Measurements from ENCODE around the gene REN.

Gene REN

GRCh38 chr1:204166219-204166618 lies at the start of gene REN:
REN (minus strand) TSS chr1:204166337; CDS start chr1:204166293, 44 bp downstream.
- no peak for DNase-seq

DNA sequence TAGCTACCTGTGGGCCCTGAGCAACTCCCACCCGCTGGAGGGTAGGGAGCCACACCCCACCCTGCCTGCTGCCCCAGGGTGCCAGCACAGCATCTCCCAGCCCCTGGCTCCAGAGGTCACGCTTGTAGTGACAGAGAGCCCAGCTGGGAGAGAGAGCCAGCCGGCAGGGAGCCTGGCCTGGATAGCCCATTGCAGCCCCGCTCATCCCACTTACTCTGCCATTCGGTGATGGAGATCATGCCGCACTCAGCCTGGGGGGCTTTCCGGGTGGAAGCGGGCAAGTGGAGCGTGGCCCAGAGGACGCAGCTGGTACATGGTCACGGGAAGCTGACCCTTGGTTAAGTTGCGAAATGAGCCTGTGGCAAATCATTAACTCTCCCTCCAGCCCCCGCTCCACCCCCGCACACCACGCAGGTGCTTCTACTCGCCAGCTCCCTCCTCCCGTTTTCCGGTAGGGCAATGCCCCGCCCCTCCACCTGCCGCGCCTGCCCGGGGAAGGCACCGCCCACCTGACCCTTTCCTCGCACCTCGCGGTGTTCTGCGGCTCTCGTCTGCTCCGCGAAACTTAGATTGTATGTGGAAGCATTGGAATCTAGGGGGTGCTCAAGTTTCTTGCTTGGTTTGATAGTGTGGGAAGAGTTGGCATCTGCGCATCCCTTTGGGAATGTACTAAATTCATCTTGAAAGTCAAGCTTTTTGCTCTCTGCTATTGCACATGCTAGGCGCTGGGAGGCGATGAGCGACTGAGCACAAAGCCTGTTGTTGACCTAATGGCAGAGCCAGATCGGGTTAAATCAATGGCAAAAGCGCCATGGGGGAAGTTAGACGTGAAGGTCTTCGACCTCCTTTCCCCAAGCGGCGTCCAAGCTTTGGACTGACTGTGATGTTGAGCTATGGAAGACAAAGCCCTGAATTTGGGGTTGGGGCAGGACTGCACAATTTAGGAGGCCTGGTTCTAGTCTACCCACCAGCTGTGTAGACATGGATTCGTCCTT lies 47.8 kb upstream of the REN start, which contains the start of gene GOLT1A:
GOLT1A (minus strand) TSS at position 321 of the 995 bp plus-strand sequence; CDS start at position 239, 82 bp downstream.
- DNase-seq, result peak; percentile 68

GRCh38 chr1:204212715-204213114 lies 46.6 kb upstream of the REN start:
- no peak for DNase-seq

DNA sequence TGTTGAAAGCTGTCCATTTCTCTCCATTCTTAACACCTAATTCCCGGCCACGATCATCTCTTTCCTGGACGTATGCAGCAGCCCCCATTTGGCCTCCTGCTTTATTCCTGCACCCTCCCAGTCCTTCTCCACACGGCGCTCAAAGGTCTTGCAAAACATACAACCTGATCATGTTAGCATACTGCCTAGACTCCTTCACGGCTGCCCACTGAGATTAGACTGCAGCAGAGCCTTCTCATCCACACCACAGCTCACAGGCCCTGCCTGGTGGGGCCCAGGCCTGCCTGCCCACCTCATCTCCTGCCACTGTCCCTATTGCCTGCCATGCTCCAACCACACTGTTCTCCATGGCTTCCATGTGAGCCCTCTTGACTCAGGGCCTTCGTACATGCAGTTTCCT lies 44.9 kb upstream of the REN start:
- DNase-seq, result no peak

- peak; percentile 67 for DNase-seq
Observed at GRCh38 chr1:204207136-204207616, 41.0 kb upstream of the REN start.

GRCh38 chr1:204206121-204206520 lies 40.0 kb upstream of the REN start:
- no peak for DNase-seq

GRCh38 chr1:204205486-204205885 lies 39.3 kb upstream of the REN start:
- no peak for DNase-seq

GRCh38 chr1:204204944-204205343 lies 38.8 kb upstream of the REN start:
- no peak for DNase-seq

DNA sequence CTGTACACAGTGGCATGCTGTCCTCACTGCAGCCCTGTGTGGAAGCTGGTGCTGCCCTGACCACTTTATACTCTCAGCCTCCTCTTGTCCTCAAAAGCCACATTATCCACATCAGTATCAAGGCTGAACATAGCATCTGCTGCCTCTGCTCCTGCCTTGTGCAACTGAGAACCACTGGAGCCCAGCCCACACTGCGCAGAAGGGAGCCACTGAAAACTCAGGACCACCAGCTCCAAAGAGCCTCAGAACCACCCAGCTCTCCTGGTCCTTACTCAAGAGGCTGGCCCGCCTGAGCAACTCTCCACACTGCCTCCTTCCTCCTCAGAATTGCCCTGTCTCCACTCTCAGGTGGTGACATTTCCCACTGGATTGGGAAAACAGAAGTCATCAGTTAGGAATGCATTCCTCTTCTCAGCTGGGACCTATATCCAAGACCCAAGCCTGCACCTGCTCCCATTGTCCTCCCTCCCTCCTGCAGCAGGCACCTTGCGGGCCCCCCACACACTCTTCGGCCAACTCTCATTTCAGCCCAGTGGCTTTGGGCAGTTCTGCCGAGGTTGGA lies 37.1 kb upstream of the REN start:
- no peak for DNase-seq

DNA sequence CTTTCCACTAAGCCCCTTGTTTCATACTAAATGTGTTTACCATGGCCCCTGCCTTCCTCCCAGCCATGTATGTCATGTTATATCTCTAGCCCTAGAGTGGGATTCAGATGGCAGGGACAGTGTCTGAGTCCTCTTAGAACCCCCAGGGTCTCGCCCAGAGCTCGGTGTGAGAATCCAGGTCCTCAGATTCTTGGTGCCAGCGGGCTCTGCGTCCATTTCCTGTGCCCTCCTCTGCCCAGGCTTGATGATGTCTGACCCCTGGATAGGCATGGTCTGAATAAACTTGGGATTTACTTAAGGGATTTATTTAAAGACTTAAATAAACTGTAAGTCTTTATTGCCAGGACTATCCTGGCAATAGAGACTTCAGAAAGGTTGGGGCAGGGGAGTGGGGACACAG lies 36.3 kb upstream of the REN start:
- no peak for DNase-seq

- DNase-seq, result no peak
Observed at GRCh38 chr1:204201348-204202040, 35.4 kb upstream of the REN start.

- DNase-seq, result no peak
Observed at GRCh38 chr1:204199579-204199978, 33.4 kb upstream of the REN start.

GRCh38 chr1:204198348-204199340 lies 32.5 kb upstream of the REN start:
- DNase-seq, result peak; percentile 39

GRCh38 chr1:204197068-204197467 lies 30.9 kb upstream of the REN start:
- DNase-seq, result no peak

DNA sequence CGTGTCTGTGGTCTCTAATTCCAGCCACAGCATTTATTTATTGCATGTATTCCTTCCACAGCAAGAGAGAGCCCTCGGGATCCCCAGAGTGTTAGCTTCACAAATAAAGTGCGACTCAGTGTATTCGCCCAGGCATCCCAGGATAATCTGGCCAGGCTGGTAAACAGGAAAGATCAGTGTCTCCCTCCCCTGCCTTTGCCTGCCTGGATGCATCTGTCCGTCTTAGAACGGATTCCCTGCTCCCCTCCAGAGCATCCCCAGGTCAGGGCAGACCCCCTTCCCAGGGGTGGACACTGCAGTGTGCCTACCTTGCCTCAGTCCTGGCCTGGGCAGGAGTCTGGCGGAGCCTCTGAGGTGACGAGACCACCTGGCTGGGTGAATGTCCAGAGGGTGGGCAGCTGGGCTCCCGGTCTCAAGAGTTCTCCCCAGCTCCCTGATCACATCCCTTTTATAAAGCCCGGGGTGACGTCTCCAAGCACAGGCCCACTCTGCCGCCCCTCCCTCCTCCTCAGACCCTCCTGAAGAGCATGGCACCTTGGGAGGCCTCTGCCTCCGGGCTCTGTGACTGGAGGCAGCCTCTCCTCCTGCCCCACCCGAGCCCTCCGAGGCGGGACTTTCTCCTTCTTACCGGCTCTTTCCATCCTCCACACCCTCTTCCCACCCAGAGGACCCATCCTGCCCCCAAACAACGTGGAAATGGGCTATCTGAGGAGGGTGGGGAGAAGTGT lies 30.1 kb upstream of the REN start, which contains the start of gene KISS1:
KISS1 (minus strand) TSS at position 424 of the 728 bp plus-strand sequence. CDS start 3,615 bp downstream, outside the sequence.
- no peak for DNase-seq

- DNase-seq, result no peak
Observed at GRCh38 chr1:204194771-204195170, 28.6 kb upstream of the REN start.

DNA sequence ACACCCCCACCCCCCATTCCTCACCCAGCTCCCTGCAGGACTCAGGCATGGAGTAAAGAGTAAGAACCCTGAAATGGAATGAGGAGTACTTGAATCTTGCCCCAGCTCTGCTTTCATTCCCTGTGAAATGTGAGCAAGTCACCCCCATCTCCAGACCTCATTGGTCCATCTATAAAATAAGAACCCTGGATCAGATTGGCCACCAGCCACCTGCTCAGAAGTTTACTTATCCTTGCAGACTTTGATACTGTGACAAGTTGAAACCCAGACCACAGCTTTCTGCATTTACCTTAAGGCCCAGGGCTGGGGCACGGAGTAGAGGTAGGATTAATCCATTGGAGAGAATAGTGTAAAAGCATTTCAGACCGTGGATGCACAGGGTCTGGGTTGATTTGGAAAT lies 27.9 kb upstream of the REN start:
- no peak for DNase-seq

DNA sequence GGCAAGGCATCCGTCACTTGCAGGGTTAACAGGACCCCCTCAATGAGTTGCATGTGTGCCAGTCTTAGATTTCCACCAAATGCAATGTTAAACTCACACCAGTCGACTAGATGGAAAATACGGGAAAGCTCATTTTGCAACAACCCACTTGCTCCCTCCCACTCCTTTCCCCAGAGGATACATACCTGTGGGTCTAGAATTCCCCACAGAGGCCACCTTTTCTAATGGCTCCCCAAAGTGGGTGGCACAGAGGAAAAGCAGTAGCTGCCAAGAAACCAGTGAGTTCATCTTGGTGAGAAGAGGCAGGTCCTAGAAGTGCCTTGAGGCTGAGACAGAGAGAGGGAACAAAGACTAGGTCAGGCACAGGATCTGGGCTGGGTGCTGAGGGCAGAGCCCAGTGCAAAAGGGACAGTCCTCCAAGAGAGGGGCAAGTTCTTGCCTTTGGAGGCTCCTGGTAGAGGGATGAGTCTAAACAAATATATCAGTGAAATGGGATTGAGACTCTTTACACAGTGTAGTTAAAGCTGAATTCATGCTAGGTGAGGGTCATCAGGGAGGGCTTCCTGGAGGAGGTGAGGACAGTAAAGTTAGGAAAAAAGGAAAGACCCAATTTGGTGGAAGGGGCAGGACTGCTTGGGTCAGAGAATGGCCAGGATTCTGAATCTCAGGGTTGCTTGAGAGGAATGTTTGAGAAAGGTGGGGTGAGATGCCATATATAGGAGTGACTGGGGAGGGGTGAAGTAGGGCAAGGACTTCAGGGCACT lies 26.6 kb upstream of the REN start:
- no peak for DNase-seq

- no peak for DNase-seq
Observed at GRCh38 chr1:204192046-204192445, 25.9 kb upstream of the REN start.

DNA sequence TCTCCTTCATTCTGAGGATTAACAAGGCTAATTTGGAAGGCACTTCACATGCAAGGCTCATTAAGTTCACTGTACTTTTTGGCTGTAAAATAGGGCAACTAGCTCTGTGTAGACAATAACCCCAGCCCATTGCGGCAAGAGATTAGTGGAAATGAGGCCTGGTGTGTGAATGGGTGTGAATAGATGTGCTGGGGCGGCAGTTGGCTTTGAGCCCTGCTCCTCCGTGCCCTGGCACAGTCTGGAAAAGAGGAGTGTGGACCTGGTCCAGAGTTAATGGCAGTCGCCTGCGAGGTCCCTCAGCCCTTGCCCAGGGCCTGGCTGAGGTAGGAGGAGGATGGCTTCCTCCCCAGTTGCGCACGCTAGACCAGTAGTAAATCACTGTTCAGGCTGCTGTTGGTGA lies 25.3 kb upstream of the REN start:
- no peak for DNase-seq

Measured in femur (tissue), 1 donor.